ENCODE data around the gene PAQR8.

PAQR8 gene

GRCh38 chr6:52392944-52393343 is 31.0 kb downstream of the PAQR8 start:
- Histone ChIP-seq H3K27me3 (ENCODE audit: insufficient read depth, low read length, poor library complexity) (no peaks in the 10 kb centered on the region), H3K9me3 (ENCODE audit: insufficient read depth, low read length, severe bottlenecking) (no peaks in the 10 kb centered on the region), H3K4me1 (ENCODE audit: insufficient read depth, low read length) (peaks cover 54% of the 10 kb centered on the region), H3K9ac (ENCODE audit: low read depth, low read length) (no peak overlapping the region), H4K20me1 (ENCODE audit: insufficient read depth, low read length) (no peaks in the 10 kb centered on the region), H3K27ac (ENCODE audit: low read length) (no peak overlapping the region), H3K79me2 (ENCODE audit: insufficient read depth, low read length) (peaks cover 6% of the 10 kb centered on the region; the same call in 1 of the 2 replicates), H2AFZ (ENCODE audit: low read depth, low read length) (no peak overlapping the region), H3K36me3 (ENCODE audit: insufficient read depth, low read length) (no peaks in the 10 kb centered on the region), H3K4me3 (ENCODE audit: low read depth in 1 of 2, low read length in 2 of 2) (no peak overlapping the region), H3K4me2 (ENCODE audit: insufficient read depth, low read length) (no peak overlapping the region)
- DNase-seq = no peak
- no peak for ATAC-seq (ENCODE audit: insufficient read depth, low read depth)
- TF ChIP-seq EZH2 (IDR thresholded peaks at IDR 0.05; ENCODE audit: borderline replicate concordance, low read depth, low read length, severe bottlenecking) (no peak), CTCF (IDR thresholded peaks at IDR 0.05; ENCODE audit: borderline replicate concordance, extremely low read depth, low read length, poor library complexity, severe bottlenecking) (no peak)

GRCh38 chr6:52393780-52394179 is 31.8 kb downstream of the PAQR8 start:
- DNase-seq (no peak), ATAC-seq (ENCODE audit: insufficient read depth, low read depth) (no peak)
- no peak overlapping the region for H3K4me3 ChIP-seq (ENCODE audit: low read depth in 1 of 2, low read length in 2 of 2)
- TF ChIP-seq EZH2 (IDR thresholded peaks at IDR 0.05; ENCODE audit: borderline replicate concordance, low read depth, low read length, severe bottlenecking) (no peak), CTCF (IDR thresholded peaks at IDR 0.05; ENCODE audit: borderline replicate concordance, extremely low read depth, low read length, poor library complexity, severe bottlenecking) (no peak)
- H3K4me2 ChIP-seq (ENCODE audit: insufficient read depth, low read length) = no peak overlapping the region
- no peaks in the 10 kb centered on the region for H3K27me3 ChIP-seq (ENCODE audit: insufficient read depth, low read length, poor library complexity)
- H3K9me3 ChIP-seq (ENCODE audit: insufficient read depth, low read length, severe bottlenecking) = no peaks in the 10 kb centered on the region
- H3K9ac ChIP-seq (ENCODE audit: low read depth, low read length) = no peak overlapping the region
- no peaks in the 10 kb centered on the region for H3K36me3 ChIP-seq (ENCODE audit: insufficient read depth, low read length)
- 0 out of 2 replicates have a peak overlapping the region, but pooled peaks have one; percentile 6 for H3K27ac ChIP-seq (ENCODE audit: low read length)
- H2AFZ ChIP-seq (ENCODE audit: low read depth, low read length) = no peak overlapping the region
- no peaks in the 10 kb centered on the region for H4K20me1 ChIP-seq (ENCODE audit: insufficient read depth, low read length)
- H3K79me2 ChIP-seq (ENCODE audit: insufficient read depth, low read length) = peaks cover 6% of the 10 kb centered on the region; the same call in 1 of the 2 replicates
- H3K4me1 ChIP-seq (ENCODE audit: insufficient read depth, low read length) = peaks cover 55% of the 10 kb centered on the region

- H3K4me3 ChIP-seq (ENCODE audit: low read depth in 1 of 2, low read length in 2 of 2) = no peak overlapping the region
- H2AFZ ChIP-seq (ENCODE audit: low read depth, low read length) = no peak overlapping the region
- H4K20me1 ChIP-seq (ENCODE audit: insufficient read depth, low read length) = no peaks in the 10 kb centered on the region
- TF ChIP-seq CTCF (IDR thresholded peaks at IDR 0.05; ENCODE audit: borderline replicate concordance, extremely low read depth, low read length, poor library complexity, severe bottlenecking) (no peak), EZH2 (IDR thresholded peaks at IDR 0.05; ENCODE audit: borderline replicate concordance, low read depth, low read length, severe bottlenecking) (no peak)
- no peak for DNase-seq
- no peak for ATAC-seq (ENCODE audit: insufficient read depth, low read depth)
- H3K9me3 ChIP-seq (ENCODE audit: insufficient read depth, low read length, severe bottlenecking) = no peaks in the 10 kb centered on the region
- no peaks in the 10 kb centered on the region for H3K36me3 ChIP-seq (ENCODE audit: insufficient read depth, low read length)
- no peak overlapping the region for H3K4me2 ChIP-seq (ENCODE audit: insufficient read depth, low read length)
- no peak overlapping the region for H3K27ac ChIP-seq (ENCODE audit: low read length)
- peaks cover 6% of the 10 kb centered on the region; the same call in 1 of the 2 replicates for H3K79me2 ChIP-seq (ENCODE audit: insufficient read depth, low read length)
- H3K27me3 ChIP-seq (ENCODE audit: insufficient read depth, low read length, poor library complexity) = no peaks in the 10 kb centered on the region
- no peak overlapping the region for H3K9ac ChIP-seq (ENCODE audit: low read depth, low read length)
- peaks cover 55% of the 10 kb centered on the region for H3K4me1 ChIP-seq (ENCODE audit: insufficient read depth, low read length)
These were observed 32.3 kb downstream of the PAQR8 start for GRCh38 chr6:52394251-52394666.

DNA sequence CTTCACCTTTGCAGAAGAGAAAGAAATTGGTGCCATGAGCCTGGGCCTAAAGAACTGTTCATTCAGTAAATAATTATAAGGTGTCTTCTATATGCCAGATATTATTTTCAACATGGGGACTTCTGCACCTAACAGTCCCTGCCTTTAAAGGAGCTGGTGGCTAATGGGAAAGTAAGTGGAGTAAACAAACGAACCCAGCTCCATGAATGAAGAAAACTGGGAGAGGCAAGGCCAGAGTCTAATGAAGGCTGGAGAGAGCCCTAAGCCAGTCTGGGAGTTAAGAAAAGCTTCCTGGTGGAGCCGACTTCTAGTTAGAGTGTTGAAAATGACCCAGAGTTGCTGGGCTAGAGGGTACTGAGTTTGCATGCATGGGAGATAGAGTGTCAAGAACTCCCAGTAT is 34.0 kb downstream of the PAQR8 start:
- no peak overlapping the region for H3K9ac ChIP-seq (ENCODE audit: low read depth, low read length)
- no peak overlapping the region for H3K4me3 ChIP-seq (ENCODE audit: low read depth in 1 of 2, low read length in 2 of 2)
- no peaks in the 10 kb centered on the region for H4K20me1 ChIP-seq (ENCODE audit: insufficient read depth, low read length)
- ATAC-seq (ENCODE audit: insufficient read depth, low read depth) (no peak), DNase-seq (no peak)
- peaks cover 6% of the 10 kb centered on the region; the same call in 1 of the 2 replicates for H3K79me2 ChIP-seq (ENCODE audit: insufficient read depth, low read length)
- H3K4me2 ChIP-seq (ENCODE audit: insufficient read depth, low read length) = no peak overlapping the region
- TF ChIP-seq EZH2 (IDR thresholded peaks at IDR 0.05; ENCODE audit: borderline replicate concordance, low read depth, low read length, severe bottlenecking) (no peak), CTCF (IDR thresholded peaks at IDR 0.05; ENCODE audit: borderline replicate concordance, extremely low read depth, low read length, poor library complexity, severe bottlenecking) (no peak)
- no peak overlapping the region for H3K27ac ChIP-seq (ENCODE audit: low read length)
- H3K36me3 ChIP-seq (ENCODE audit: insufficient read depth, low read length) = no peaks in the 10 kb centered on the region
- H3K27me3 ChIP-seq (ENCODE audit: insufficient read depth, low read length, poor library complexity) = no peaks in the 10 kb centered on the region
- H2AFZ ChIP-seq (ENCODE audit: low read depth, low read length) = no peak overlapping the region
- peaks cover 54% of the 10 kb centered on the region for H3K4me1 ChIP-seq (ENCODE audit: insufficient read depth, low read length)
- no peaks in the 10 kb centered on the region for H3K9me3 ChIP-seq (ENCODE audit: insufficient read depth, low read length, severe bottlenecking)

Measured in DND-41 (cell line).